HFFc6 (cell line): ENCODE data around the gene PHF14. TPM values are rescaled to one million over a fixed set of nuclear protein-coding genes. Genes with fewer than 3 reads are reported as not detected.
A peak's percentile ranks its signal among the peaks of the same experiment; 100 is the strongest.
"Not testable (repeated sequence)": the region's sequence is repeated elsewhere in the genome, so short reads cannot be mapped to it uniquely, and the experiment has no call there.

Source experiments
- DNase-seq: peaks from one replicate; pipeline ENCODE4 v3.0.0-alpha.2; 2018
- H3K27ac Mint-ChIP-seq: 2 replicates; pipeline ENCODE4 v1.8.0; 2020; ENCODE audit warnings: mild to moderate bottlenecking, mixed read lengths
- H3K27me3 Mint-ChIP-seq: 2 replicates; pipeline ENCODE4 v1.8.0; 2021; ENCODE audit warnings: mild to moderate bottlenecking, moderate library complexity, mixed read lengths; ENCODE audit not compliant: insufficient read depth
- H3K36me3 Mint-ChIP-seq: 2 replicates; pipeline ENCODE4 v1.8.0; 2021; ENCODE audit warnings: low read depth, mixed read lengths
- H3K4me1 Mint-ChIP-seq: 2 replicates; pipeline ENCODE4 v1.8.0; 2020; ENCODE audit warnings: low read depth, mixed read lengths
- H3K4me3 Mint-ChIP-seq: 2 replicates; pipeline ENCODE4 v1.8.0; 2020; ENCODE audit warnings: mild to moderate bottlenecking, moderate library complexity, mixed read lengths
- H3K9me3 Mint-ChIP-seq: 2 replicates; pipeline ENCODE4 v1.8.0; 2020; ENCODE audit warnings: mild to moderate bottlenecking, mixed read lengths
- total RNA-seq, 6 experiments: library from RNA; stranded (reverse); fragmentation: NEBNext Ultra II Directional; extraction: Animal tissue kit (Norgen Biotek cat#: 25700); gene quantifications; 2 replicates in 1 of 6; 3 replicates in 5 of 6; pipeline ENCODE4 v1.2.3, GENCODE V29; 2021
- TF ChIP-seq, protein P1 (sequence below): fragments of 200-600 bp; sonication (generic); IDR thresholded peaks from 2 replicates; pipeline ENCODE4 v1.5.0; 2021; ENCODE audit warnings: antibody characterized with exemption, mild to moderate bottlenecking

Gene PHF14
- total RNA-seq, 6 experiments from 2014 or later: 11.4 to 15.8 (median 13.3) TPM

DNA sequence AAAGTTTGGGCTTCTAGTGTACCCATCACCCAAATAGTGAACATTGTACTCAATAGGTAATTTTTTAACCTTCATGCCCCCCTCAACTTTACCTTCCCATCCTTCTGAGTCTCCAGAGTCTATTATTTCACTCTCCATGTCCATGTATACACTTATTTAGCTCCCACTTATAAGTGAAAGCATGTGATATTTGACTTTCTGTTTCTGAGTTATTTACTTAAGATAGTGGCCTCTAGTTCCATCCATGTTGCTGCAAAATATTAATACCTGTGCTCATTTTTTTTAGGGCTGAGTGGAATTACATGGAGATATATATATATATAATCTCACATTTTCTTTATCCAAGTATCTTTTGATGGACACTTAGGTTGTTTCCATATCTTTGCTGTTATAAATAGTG, 21.1 kb upstream of the PHF14 start:
- no peak overlapping the region for H3K4me3 Mint-ChIP-seq
- peaks cover 16% of the 10 kb centered on the region; the same call in 1 of the 2 replicates for H3K4me1 Mint-ChIP-seq
- H3K27ac Mint-ChIP-seq: no peak overlapping the region
- H3K36me3 Mint-ChIP-seq: no peaks in the 10 kb centered on the region
- no peak for DNase-seq
- H3K27me3 Mint-ChIP-seq: peaks cover 13% of the 10 kb centered on the region
- peaks cover 4% of the 10 kb centered on the region; the same call in 1 of the 2 replicates for H3K9me3 Mint-ChIP-seq
- TF ChIP-seq, protein P1, sequence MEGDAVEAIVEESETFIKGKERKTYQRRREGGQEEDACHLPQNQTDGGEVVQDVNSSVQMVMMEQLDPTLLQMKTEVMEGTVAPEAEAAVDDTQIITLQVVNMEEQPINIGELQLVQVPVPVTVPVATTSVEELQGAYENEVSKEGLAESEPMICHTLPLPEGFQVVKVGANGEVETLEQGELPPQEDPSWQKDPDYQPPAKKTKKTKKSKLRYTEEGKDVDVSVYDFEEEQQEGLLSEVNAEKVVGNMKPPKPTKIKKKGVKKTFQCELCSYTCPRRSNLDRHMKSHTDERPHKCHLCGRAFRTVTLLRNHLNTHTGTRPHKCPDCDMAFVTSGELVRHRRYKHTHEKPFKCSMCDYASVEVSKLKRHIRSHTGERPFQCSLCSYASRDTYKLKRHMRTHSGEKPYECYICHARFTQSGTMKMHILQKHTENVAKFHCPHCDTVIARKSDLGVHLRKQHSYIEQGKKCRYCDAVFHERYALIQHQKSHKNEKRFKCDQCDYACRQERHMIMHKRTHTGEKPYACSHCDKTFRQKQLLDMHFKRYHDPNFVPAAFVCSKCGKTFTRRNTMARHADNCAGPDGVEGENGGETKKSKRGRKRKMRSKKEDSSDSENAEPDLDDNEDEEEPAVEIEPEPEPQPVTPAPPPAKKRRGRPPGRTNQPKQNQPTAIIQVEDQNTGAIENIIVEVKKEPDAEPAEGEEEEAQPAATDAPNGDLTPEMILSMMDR: no peak

DNA sequence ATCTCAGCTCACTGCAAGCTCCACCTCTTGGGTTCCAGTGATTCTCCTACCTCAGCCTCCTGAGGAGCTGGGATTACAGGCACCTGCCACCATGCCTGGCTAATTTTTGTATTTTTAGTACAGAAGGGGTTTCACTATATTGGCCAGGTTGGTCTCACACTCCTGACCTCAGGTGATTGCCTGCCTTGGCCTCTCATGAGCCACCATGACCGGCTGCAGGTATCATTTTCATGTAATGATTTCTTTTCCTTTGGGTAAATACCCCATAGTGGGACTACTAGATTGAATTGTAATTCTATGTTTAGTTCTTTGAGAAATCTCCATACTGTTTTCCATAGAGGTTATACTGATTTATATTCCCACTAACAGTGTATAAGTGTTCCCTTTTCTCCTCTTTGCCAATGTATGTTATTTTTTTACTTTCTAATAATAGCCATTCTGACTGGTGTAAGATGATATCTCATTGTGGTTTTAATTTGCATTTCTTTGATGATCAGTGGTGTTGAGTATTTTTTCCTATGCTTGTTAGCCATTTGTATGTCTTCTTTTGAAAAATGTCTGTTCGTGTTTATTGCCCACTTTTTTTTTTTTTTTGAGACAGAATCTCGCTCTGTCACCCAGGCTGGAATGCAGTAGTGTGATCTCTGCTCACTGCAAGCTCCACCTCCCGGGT, 20.5 kb upstream of the PHF14 start:
- H3K36me3 Mint-ChIP-seq, H3K9me3 Mint-ChIP-seq, H3K4me3 Mint-ChIP-seq, H3K27ac Mint-ChIP-seq, DNase-seq: not testable (repeated sequence)
- Mint-ChIP-seq H3K27me3 (peaks cover 12% of the 10 kb centered on the region; the same call in 1 of the 2 replicates), H3K4me1 (peaks cover 16% of the 10 kb centered on the region; the same call in 1 of the 2 replicates)

DNA sequence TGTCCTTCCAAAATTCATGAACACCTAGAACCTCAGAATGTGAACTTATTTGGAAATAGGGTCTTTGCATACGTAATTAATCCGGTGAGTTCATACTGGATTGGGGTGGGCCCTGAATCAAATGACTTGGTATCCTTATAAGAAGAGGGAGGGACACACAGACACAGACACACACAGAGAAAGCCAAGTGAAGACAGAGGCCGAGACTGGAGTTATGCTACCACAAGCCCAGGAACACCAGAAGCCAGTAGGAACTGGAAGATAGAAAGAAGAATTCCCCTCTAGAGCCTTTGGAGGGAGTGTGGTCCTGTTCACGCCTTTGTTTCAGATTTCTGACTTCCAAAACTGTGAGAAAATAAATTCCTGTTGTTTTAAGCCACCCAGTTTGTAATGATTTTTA, 17.1 kb upstream of the PHF14 start:
- H3K4me3 Mint-ChIP-seq: peak overlapping the region; percentile 77
- peaks cover 4% of the 10 kb centered on the region; the same call in 1 of the 2 replicates for H3K27me3 Mint-ChIP-seq
- TF ChIP-seq, protein P1: no peak
- peak overlapping the region; percentile 29; the same call in 1 of the 2 replicates for H3K27ac Mint-ChIP-seq
- peaks cover 16% of the 10 kb centered on the region; the same call in 1 of the 2 replicates for H3K4me1 Mint-ChIP-seq
- no peaks in the 10 kb centered on the region for H3K36me3 Mint-ChIP-seq
- no peak for DNase-seq
- no peaks in the 10 kb centered on the region for H3K9me3 Mint-ChIP-seq

DNA sequence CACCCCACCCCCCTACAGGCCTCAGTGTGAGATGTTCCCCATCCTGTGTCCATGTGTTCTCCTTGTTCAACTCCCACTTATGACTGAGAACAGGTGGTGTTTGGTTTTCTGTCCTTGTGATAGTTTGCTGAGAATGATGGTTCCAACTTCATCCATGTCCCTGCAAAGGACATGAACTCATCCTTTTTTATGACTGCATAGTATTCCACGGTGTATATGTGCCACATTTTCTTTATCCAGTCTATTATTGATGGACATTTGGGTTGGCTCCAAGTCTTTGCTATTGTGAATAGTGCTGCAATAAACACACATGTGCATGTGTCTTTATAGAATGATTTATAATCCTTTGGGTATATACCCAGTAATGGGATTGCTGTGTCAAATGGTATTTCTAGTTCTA, 13.4 kb upstream of the PHF14 start:
- H3K36me3 Mint-ChIP-seq, H3K4me3 Mint-ChIP-seq, DNase-seq, H3K27me3 Mint-ChIP-seq, H3K27ac Mint-ChIP-seq, H3K9me3 Mint-ChIP-seq: not testable (repeated sequence)
- H3K4me1 Mint-ChIP-seq: peaks cover 11% of the 10 kb centered on the region; the same call in 1 of the 2 replicates

DNA sequence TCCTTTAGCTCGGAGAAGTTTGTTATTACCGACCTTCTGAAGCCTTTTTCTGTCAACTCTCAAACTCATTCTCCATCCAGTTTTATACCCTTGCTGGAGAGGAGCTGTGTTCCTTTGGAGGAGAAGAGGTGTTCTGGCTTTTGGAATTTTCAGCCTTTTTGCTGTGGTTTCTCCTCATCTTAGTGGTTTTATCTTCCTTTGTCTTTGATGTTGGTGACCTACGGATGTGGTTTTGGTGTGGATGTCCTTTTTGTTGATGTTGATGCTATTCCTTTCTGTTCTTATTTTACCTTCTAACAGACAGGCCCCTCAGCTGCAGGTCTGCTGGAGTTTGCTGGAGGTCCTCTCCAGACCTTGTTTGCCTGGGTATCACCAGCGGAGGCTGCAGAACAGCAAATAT, 8.7 kb upstream of the PHF14 start:
- not testable (repeated sequence) for H3K4me1 Mint-ChIP-seq, DNase-seq, H3K9me3 Mint-ChIP-seq, H3K4me3 Mint-ChIP-seq, H3K27me3 Mint-ChIP-seq, H3K27ac Mint-ChIP-seq, H3K36me3 Mint-ChIP-seq

DNA sequence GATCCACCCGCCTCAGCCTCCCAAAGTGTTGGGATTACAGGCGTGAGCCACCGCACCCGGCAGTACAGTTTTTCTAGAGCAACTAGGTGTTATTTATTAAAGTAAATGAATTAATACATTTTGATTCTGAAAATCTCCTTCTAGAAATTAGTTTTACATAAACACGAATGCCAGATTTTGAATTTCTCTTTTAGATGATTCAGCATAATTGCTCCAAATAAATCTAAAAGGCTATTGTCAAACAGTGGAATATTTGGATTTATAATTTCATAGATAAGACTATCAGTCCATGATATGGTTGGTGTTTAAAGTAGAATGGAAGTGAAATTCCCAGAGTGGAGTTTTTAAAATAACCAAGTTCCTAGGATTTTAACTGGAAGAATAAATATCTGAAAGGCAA, 1.5 kb upstream of the PHF14 start:
- no peak overlapping the region for H3K27ac Mint-ChIP-seq
- H3K9me3 Mint-ChIP-seq: no peaks in the 10 kb centered on the region
- TF ChIP-seq, protein P1: no peak
- H3K4me3 Mint-ChIP-seq: no peak overlapping the region; the same call in 1 of the 2 replicates
- peaks cover 11% of the 10 kb centered on the region; the same call in 1 of the 2 replicates for H3K36me3 Mint-ChIP-seq
- H3K4me1 Mint-ChIP-seq: peaks cover 21% of the 10 kb centered on the region
- no peaks in the 10 kb centered on the region; the same call in 1 of the 2 replicates for H3K27me3 Mint-ChIP-seq
- DNase-seq: no peak
